Prostate gland (tissue), 2 donors: ENCODE measurements around the gene DDX47.

Experiments
- POLR2A ChIP-seq: fragments of 450-650 bp; IDR thresholded peaks from one replicate; pipeline ENCODE4 v1.6.1; 2016; ENCODE audit warnings: antibody characterized with exemption, mild to moderate bottlenecking
- TF ChIP-seq, protein P1 (sequence below), 4 experiments: fragments of 200-600 bp in 2 of 4; fragments of 450-650 bp in 2 of 4; sonication (generic) in 2 of 4; IDR thresholded peaks; 1 replicate in 3 of 4; 2 replicates in 1 of 4; pipeline ENCODE4 v1.5.1; 2016 to 2019; ENCODE audit warnings: antibody characterized with exemption in 4 of 4, mild to moderate bottlenecking in 2 of 4, moderate library complexity in 2 of 4

- TF ChIP-seq POLR2A: no peak
- TF ChIP-seq, protein P1, sequence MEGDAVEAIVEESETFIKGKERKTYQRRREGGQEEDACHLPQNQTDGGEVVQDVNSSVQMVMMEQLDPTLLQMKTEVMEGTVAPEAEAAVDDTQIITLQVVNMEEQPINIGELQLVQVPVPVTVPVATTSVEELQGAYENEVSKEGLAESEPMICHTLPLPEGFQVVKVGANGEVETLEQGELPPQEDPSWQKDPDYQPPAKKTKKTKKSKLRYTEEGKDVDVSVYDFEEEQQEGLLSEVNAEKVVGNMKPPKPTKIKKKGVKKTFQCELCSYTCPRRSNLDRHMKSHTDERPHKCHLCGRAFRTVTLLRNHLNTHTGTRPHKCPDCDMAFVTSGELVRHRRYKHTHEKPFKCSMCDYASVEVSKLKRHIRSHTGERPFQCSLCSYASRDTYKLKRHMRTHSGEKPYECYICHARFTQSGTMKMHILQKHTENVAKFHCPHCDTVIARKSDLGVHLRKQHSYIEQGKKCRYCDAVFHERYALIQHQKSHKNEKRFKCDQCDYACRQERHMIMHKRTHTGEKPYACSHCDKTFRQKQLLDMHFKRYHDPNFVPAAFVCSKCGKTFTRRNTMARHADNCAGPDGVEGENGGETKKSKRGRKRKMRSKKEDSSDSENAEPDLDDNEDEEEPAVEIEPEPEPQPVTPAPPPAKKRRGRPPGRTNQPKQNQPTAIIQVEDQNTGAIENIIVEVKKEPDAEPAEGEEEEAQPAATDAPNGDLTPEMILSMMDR (IDR thresholded peaks at IDR 0.05): no peak
Measured at GRCh38 chr12:12796171-12796570, 17.0 kb upstream of the DDX47 start.
